HG02973 (cell line): Measurements from ENCODE around the gene TPBG.

ENCODE experiments used
- ATAC-seq: cut with Tn5 transposase; IDR thresholded peaks from one replicate; pipeline ENCODE4 v1.9.1; 2021; ENCODE audit warnings: moderate library complexity; ENCODE audit not compliant: unreplicated experiment

TPBG gene

GRCh38 chr6:82363428-82364086, at the start of gene TPBG:
TSS of gene TPBG (plus strand) at chr6:82363817. CDS start at chr6:82364962, 1,145 bp downstream.
- ATAC-seq, result peak; percentile 58

- ATAC-seq, result no peak
Measured at GRCh38 chr6:82322386-82322785, 41.2 kb upstream of the TPBG start.

GRCh38 chr6:82329766-82330165, 33.9 kb upstream of the TPBG start:
- ATAC-seq, result no peak

GRCh38 chr6:82330171-82330804, 33.3 kb upstream of the TPBG start:
- ATAC-seq, result no peak

- ATAC-seq, result no peak
Measured at GRCh38 chr6:82331031-82331773, 32.4 kb upstream of the TPBG start.

DNA sequence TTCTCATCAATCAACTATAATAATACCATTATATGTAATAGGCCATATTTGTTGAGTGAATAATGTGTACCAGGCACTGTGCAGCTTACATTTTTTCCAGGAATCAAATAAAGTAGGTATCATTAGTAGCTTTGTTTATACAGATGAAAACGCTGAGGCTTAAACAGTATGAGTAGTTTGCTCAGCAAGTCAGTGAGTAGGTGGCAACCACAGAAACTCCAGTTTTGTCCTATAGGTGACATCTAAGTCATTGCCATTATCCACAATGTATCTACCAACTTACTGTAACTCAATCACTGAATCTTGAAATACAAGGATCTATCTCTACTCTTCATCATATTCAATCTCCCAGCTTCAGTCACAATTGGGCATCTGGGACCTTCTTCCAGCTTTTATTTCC, 29.8 kb upstream of the TPBG start:
- no peak for ATAC-seq

DNA sequence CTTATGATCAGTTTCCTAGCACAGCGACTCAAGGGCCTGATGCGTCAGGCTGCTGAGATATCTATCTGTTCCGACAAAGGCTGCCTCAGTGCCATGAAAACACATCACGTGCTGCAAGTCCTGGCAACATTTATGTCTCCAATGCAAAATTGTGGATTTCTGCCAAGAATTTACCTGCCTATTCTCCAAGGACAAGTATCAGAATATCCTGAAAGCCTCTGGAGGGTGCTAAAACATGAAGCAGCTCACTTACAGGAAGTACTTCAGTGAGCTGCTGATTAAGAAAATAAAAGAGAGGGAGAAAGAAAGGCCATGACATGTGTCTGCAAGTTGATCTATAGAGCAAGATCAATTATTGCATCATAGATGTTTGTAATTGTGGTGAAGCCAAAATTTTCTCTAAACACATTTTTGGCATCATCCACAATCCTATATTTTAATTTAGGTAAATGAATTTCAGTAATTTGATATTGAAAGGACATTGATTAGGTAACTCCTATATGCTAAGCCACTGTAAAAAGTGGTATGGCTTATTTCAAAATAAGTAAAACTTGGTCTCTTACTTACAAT, 25.8 kb upstream of the TPBG start:
- no peak for ATAC-seq

DNA sequence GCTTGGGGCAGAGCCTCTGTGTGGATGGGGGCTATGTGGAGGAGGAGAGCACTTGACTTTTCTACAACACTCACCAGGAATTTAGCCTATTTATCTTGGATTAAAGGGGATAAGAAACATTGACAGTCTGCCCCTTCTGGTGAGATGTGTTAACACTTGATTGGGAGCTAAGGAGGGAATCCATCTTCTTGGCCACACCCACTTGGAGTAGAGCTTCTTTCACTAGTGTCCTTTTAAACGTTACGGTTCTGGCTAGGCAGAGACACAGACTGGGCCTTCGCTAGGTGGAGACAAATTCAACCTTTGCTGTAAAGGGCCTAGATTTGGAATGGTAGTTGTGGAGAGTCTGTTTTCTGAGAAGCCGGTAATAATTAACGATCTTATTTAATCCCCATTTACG, 15.5 kb upstream of the TPBG start:
- ATAC-seq, result no peak

- ATAC-seq, result no peak
Measured at GRCh38 chr6:82353848-82354247, 9.8 kb upstream of the TPBG start.

DNA sequence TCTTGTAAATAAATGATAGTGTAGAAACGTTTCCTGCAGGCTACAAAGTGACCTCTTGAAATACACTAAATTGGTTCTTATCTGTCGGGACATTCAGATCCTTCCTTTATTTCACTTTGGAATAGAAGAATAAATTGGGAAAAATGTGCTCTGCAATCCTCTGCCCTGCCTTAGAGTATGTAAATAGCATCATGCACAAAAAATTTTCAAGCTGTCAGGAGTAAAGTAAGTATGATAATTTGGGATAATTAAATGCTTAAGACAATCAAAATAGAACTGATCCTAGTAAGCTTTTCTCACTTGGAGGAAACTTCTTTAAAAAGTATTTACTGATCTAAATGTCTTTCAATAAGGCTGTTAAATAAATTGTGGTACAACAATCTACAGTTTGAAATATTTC, 3.1 kb upstream of the TPBG start:
- ATAC-seq, result no peak

- ATAC-seq, result no peak
Measured at GRCh38 chr6:82361631-82362030, 2.0 kb upstream of the TPBG start.

- ATAC-seq, result no peak
Measured at GRCh38 chr6:82362144-82362543, 1.5 kb upstream of the TPBG start.

DNA sequence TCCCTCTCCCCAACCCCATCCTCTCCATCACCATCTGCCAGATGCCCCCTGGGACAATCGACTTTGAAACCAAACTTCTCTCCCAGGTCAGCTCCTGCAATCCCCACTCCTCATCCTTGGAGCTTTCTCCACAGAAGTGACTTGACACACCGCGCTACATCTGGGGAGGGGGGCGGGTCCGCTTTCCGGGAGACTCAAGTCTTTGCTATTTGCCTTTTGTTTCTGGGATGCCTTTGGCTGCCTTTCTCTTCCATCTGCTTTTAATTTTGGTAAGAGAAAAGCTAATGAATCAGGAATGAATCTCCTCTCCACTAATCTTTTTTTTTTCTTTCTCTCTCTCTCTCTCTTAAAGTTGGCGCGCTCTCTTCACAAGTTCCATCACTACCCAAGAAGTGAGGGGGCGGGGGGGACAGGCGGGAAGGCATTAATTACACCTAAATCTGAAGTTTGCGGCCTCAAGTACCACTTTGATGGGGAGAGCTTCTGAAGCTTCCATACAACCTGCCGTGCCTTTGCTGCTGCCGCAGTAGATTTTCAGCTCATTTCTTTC, 664 bp upstream of the TPBG start:
- ATAC-seq, result no peak

DNA sequence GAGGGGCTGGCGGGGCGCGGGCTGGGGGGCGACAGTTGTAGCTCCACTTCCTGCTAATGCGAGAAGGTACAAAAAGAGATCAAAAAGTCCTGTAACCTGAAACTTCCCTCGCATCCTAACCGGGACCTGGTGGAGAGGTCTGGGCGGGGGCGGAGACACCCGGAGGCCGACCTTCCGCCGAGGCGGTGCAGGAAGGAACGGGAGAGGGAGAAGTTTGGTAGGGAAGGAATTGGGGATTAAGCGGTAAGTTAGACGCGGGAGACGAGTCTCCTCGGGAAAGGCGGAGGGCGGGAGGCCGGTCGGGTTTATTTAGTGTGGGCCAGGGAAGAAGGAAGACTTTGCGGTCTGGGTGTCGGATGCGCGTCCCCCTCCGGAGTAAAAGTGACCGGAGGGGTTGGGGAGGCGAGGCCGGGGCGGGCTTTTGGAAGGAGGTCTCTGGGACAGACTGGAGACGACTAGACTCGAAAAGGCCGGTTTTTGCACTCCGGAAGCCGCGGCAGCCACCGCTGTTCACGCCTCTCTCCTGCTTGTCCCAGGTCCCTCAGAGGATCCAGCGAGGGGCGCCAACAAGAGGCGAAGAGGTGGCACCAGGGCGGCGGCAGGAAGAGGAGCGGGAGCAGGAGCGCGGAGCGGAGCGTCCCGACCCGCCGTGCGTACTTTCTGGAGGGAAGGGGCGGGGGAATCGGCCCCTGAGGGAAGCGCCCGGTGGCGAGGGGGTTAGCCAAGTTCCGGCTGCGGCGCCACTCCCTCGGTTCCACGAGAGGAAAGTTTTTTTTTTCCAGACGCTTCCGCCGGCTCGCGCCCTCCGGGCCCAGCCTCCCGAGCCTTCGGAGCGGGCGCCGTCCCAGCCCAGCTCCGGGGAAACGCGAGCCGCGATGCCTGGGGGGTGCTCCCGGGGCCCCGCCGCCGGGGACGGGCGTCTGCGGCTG, 734 bp downstream of the TPBG start:
- peak; percentile 39 for ATAC-seq

GRCh38 chr6:82365016-82365795, 1.6 kb downstream of the TPBG start:
- ATAC-seq, result peak; percentile 3

GRCh38 chr6:82367704-82368103, 4.1 kb downstream of the TPBG start:
- ATAC-seq, result no peak

DNA sequence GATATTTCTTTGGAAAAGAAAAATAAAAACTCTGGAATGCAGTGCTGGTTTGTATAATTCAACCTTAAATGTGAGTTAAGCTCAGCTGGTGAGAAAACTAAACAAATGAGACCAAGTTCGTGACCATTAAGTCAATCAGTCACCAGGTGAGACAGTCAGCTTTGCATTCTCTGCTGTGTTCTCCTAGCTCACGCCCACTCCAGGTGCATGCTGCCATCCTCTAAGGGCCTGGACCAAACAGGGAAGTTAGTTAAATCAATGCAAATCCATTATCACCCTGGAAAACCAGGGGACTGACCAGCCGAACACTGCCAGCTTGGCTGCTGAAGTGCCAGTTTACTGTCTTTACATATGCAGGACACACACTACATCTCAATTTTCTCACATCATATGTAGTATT, 7.2 kb downstream of the TPBG start:
- no peak for ATAC-seq

GRCh38 chr6:82371799-82372546, 8.4 kb downstream of the TPBG start:
- no peak for ATAC-seq

DNA sequence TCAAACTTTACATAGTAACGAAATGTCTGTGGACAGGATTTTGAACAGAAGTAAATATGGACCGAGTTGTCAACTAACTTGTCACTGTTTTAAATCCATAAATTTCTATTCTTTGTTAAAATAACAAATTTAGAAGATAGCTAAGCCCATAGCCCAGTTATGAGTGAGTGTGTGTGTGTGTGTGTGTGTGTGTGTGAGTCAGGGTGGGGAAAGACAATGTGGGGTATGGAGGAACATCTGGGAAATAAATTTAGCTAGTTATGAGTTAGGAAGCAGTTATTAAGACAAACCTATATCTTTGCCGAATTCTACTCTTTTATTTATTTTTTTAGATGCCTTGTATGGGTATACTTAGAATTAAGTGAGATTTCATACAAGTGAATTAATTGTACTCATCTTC, 9.0 kb downstream of the TPBG start:
- no peak for ATAC-seq
